HCT116 (cell line): ENCODE data around the gene RCBTB1. TPM values are rescaled to one million over a fixed set of nuclear protein-coding genes. Genes with fewer than 3 reads are reported as not detected.

ENCODE experiments used
- ATAC-seq: fragments of 200-7000 bp; cut with Tn5 transposase; 2 replicates; pipeline ENCODE4 v1.9.1; 2020; ENCODE audit warnings: mild to moderate bottlenecking, moderate library complexity
- BruUV-seq: library from RNA; stranded (reverse); fragments of 400-500 nt; replicated peaks from 2 replicates; lab custom pipeline; 2021; lab: Mats Ljungman, UMichigan
- CTCF ChIA-PET: fragments of 300-600 bp; sonication (Branson Sonifier 250); formaldehyde crosslinking; loops from one replicate; lab custom pipeline; 2021; ENCODE audit warnings: antibody characterized with exemption; lab: Charles Lee
- POLR2A ChIA-PET: fragments of 300-600, 350-600 bp; sonication (Branson Sonifier 250); formaldehyde crosslinking; loops from one replicate; lab custom pipeline; 2021; ENCODE audit warnings: antibody characterized with exemption; lab: Charles Lee
- RAD21 ChIA-PET, 2 experiments: fragments of 300-600 bp; sonication (Branson Sonifier 250); formaldehyde crosslinking; loops; one replicate each; lab custom pipeline; 2023; ENCODE audit warnings: low total read pairs in 2 of 2; ENCODE audit not compliant: uncharacterized antibody in 2 of 2, unreplicated experiment in 2 of 2, low non-redundant PET in 1 of 2; lab: Charles Lee
- DNase-seq: peaks from one replicate; pipeline ENCODE4 v3.0.0-alpha.2; 2010; ENCODE audit warnings: low read depth, low spot score
- H2AFZ ChIP-seq: fragments of 200-600 bp; shearing (Covaris generic), sonication (generic); 2 replicates; pipeline ENCODE4 v1.6.1; 2017; ENCODE audit warnings: low read depth, mixed run types, mixed read lengths, antibody characterized with exemption, low read length; ENCODE audit not compliant: poor library complexity, severe bottlenecking
- H3K27ac ChIP-seq: 2 replicates; pipeline ENCODE4 v1.5.1; 2012; ENCODE audit warnings: low read depth, low read length
- H3K27me3 ChIP-seq: fragments of 200-600 bp; sonication (generic); 2 replicates; pipeline ENCODE4 v1.6.1; 2016; ENCODE audit warnings: mixed run types, low read length, mixed read lengths; ENCODE audit not compliant: insufficient read depth
- H3K36me3 ChIP-seq, 2 experiments: fragments of 200-500 bp in 1 of 2; fragments of 200-600 bp in 1 of 2; sonication (Bioruptor generic) in 1 of 2; sonication (generic) in 1 of 2; 2 replicates each; pipeline versions ENCODE4 v1.5.1 to v1.6.1; 2014 to 2016; ENCODE audit warnings: low read length in 2 of 2, inconsistent platforms in 1 of 2, mixed read lengths in 1 of 2, mixed run types in 1 of 2; ENCODE audit not compliant: insufficient read depth in 2 of 2, control insufficient read depth in 1 of 2
- H3K4me1 ChIP-seq, 2 experiments: fragments of 200-600 bp in 1 of 2; sonication (generic) in 1 of 2; 2 replicates each; pipeline versions ENCODE4 v1.5.1 to v1.6.1; 2012 to 2017; ENCODE audit warnings: low read length in 2 of 2, inconsistent platforms in 1 of 2, mild to moderate bottlenecking in 1 of 2, mixed read lengths in 1 of 2, mixed run types in 1 of 2, moderate library complexity in 1 of 2; ENCODE audit not compliant: insufficient read depth in 2 of 2, control insufficient read depth in 1 of 2
- H3K4me2 ChIP-seq: fragments of 200-600 bp; sonication (generic); 2 replicates; pipeline ENCODE4 v1.6.1; 2017; ENCODE audit warnings: mixed run types, low read length, mixed read lengths
- H3K4me3 ChIP-seq, 2 experiments: fragments of 200-600 bp in 1 of 2; sonication (generic) in 1 of 2; replicated peaks in 1 of 2; 2 replicates each; pipeline ENCODE4 v1.5.1; 2011 to 2016; ENCODE audit warnings: low read length in 2 of 2, control low read depth in 1 of 2, low read depth in 1 of 2, mild to moderate bottlenecking in 1 of 2, mixed read lengths in 1 of 2, mixed run types in 1 of 2
- H3K79me2 ChIP-seq: fragments of 200-600 bp; sonication (generic); 2 replicates; pipeline ENCODE4 v1.6.1; 2017; ENCODE audit warnings: mild to moderate bottlenecking, mixed run types, low read length, moderate library complexity, mixed read lengths; ENCODE audit not compliant: insufficient read depth
- H3K9ac ChIP-seq: fragments of 200-600 bp; sonication (generic); 2 replicates; pipeline ENCODE4 v1.6.1; 2016; ENCODE audit warnings: low read length, mixed read lengths
- H3K9me2 ChIP-seq: fragments of 200-600 bp; sonication (generic), shearing (Covaris generic); 2 replicates; pipeline ENCODE4 v1.6.1; 2017; ENCODE audit warnings: mixed run types, mild to moderate bottlenecking, moderate library complexity; ENCODE audit not compliant: insufficient read depth
- H3K9me3 ChIP-seq, 2 experiments: fragments of 200-500 bp in 1 of 2; fragments of 200-600 bp in 1 of 2; sonication (Bioruptor generic) in 1 of 2; sonication (generic) in 1 of 2; 2 replicates each; pipeline ENCODE4 v1.6.1; 2014 to 2017; ENCODE audit warnings: low read length in 2 of 2, mixed read lengths in 2 of 2, inconsistent platforms in 1 of 2, low read depth in 1 of 2, mild to moderate bottlenecking in 1 of 2, mixed run types in 1 of 2, moderate library complexity in 1 of 2; ENCODE audit not compliant: control insufficient read depth in 1 of 2, insufficient read depth in 1 of 2
- H4K20me1 ChIP-seq: fragments of 200-600 bp; sonication (generic), shearing (Covaris generic); 2 replicates; pipeline ENCODE4 v1.6.1; 2017; ENCODE audit warnings: mixed run types, mild to moderate bottlenecking, moderate library complexity; ENCODE audit not compliant: insufficient read depth
- CBX3 ChIP-seq: IDR thresholded peaks from 2 replicates; pipeline ENCODE4 v1.6.1; 2012; ENCODE audit warnings: low read depth
- CEBPB ChIP-seq: IDR thresholded peaks from 2 replicates; pipeline ENCODE4 v1.6.1; 2012; ENCODE audit warnings: low read depth
- EGR1 ChIP-seq: IDR thresholded peaks from 2 replicates; pipeline ENCODE4 v1.6.1; 2012; ENCODE audit warnings: low read depth
- ELF1 ChIP-seq: IDR thresholded peaks from 2 replicates; pipeline ENCODE4 v1.6.1; 2012; ENCODE audit warnings: low read depth, borderline replicate concordance
- EZH2 ChIP-seq: fragments of 200-600 bp; sonication (generic); IDR thresholded peaks from 2 replicates; pipeline ENCODE4 v1.6.1; 2017; ENCODE audit warnings: antibody characterized with exemption, mixed run types
- FOSL1 ChIP-seq: IDR thresholded peaks from 2 replicates; pipeline ENCODE4 v1.6.1; 2012; ENCODE audit warnings: low read depth
- JUND ChIP-seq: IDR thresholded peaks from 2 replicates; pipeline ENCODE4 v1.6.1; 2012
- POLR2A ChIP-seq: IDR thresholded peaks from 2 replicates; pipeline ENCODE4 v1.7.0; 2011; ENCODE audit warnings: borderline replicate concordance; ENCODE audit not compliant: insufficient read depth, insufficient read length; ENCODE audit errors: extremely low read depth
- POLR2AphosphoS5 ChIP-seq: IDR thresholded peaks from 2 replicates; pipeline ENCODE4 v1.6.1; 2011; ENCODE audit warnings: mild to moderate bottlenecking, low read depth, low read length, moderate library complexity
- SIN3A ChIP-seq: IDR thresholded peaks from 2 replicates; pipeline ENCODE4 v1.6.1; 2012; ENCODE audit warnings: low read depth
- SRF ChIP-seq: IDR thresholded peaks from 2 replicates; pipeline ENCODE4 v1.6.1; 2012; ENCODE audit warnings: low read depth
- YY1 ChIP-seq: IDR thresholded peaks from 2 replicates; pipeline ENCODE4 v1.6.1; 2011; ENCODE audit warnings: low read length, low read depth, moderate library complexity, mild to moderate bottlenecking; ENCODE audit not compliant: insufficient replicate concordance; ENCODE audit errors: extremely low read depth
- ZFX ChIP-seq: fragments of 450-650 bp; IDR thresholded peaks from 2 replicates; pipeline ENCODE4 v1.6.1; 2017
- ZNF274 ChIP-seq: fragments of 200-500 bp; sonication (Bioruptor generic); IDR thresholded peaks from 2 replicates; pipeline ENCODE4 v1.6.1; 2014; ENCODE audit warnings: mild to moderate bottlenecking, low read depth, low read length, inconsistent platforms
- intact Hi-C: fragments of 100-400 bp; cut with micrococcal nuclease; formaldehyde crosslinking; loops from 2 replicates; pipeline ENCODE4 v1.10.0; 2022
- total RNA-seq: library from RNA; stranded (reverse); gene quantifications from one replicate; pipeline ENCODE4 v1.2.1, GENCODE V29; 2021; ENCODE audit not compliant: unreplicated experiment
- TF ChIP-seq, protein P1 (sequence below): IDR thresholded peaks from 2 replicates; pipeline ENCODE4 v1.6.1; 2012
- TF ChIP-seq, protein P2 (sequence below): IDR thresholded peaks from 2 replicates; pipeline ENCODE4 v1.6.1; 2012

Gene RCBTB1
- total RNA-seq, 1 experiment from 2014 or later: 22.2 TPM

DNA sequence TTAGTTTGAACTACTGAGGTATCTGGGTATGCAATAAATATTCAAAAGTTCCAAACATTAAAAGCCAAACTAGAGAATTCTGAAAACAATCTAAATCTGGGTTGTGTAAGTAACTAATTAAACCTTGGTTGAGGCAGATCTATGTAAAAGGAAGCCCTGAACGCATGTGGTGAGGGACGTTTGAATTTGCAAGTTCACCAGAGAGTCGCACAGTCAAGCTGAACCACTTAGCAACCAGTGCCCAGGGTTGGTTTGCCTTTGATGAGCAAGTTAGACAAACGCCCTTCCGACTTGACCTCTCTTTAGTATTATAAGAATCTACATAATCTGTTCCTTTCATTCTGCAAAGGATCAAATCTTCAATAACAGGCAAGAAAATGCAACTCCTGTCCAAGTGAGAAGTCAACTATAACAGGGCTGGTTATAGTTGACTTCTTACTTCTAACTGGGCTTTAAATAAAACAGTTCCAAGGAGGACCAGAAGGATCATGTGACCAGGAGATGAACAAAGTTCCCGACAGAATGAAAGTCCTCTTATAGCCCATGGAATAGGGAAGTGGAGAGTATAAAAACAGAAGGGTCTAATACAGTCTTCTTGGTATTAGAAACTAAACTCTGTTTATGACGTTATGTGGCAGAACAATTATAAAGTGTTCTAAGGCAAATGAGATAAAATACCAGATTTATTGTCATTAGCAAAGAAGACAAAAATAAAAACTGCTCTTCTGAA, 49.0 kb downstream of the RCBTB1 start:
- H2AFZ ChIP-seq: no peak overlapping the region
- peaks cover 0 to 18% of the 10 kb centered on the region in 2 experiments; a peak in 2 of 4 replicates for H3K36me3 ChIP-seq
- RAD21 ChIA-PET: no interaction called here
- H3K27ac ChIP-seq: no peak overlapping the region
- no peaks in the 10 kb centered on the region for H3K79me2 ChIP-seq
- no peak overlapping the region for H3K4me2 ChIP-seq
- H3K9me2 ChIP-seq: no peaks in the 10 kb centered on the region
- BruUV-seq: no TSS peak
- no peaks in the 10 kb centered on the region for H4K20me1 ChIP-seq
- TF ChIP-seq SIN3A (no peak), FOSL1 (no peak), POLR2A (no peak), ELF1 (no peak), SRF (no peak), JUND (no peak), CEBPB (no peak), CBX3 (no peak), EGR1 (no peak), YY1 (no peak), POLR2AphosphoS5 (no peak), ZFX (no peak), ZNF274 (no peak), EZH2 (no peak)
- TF ChIP-seq, protein P1, sequence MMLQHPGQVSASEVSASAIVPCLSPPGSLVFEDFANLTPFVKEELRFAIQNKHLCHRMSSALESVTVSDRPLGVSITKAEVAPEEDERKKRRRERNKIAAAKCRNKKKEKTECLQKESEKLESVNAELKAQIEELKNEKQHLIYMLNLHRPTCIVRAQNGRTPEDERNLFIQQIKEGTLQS: no peak
- TF ChIP-seq, protein P2, sequence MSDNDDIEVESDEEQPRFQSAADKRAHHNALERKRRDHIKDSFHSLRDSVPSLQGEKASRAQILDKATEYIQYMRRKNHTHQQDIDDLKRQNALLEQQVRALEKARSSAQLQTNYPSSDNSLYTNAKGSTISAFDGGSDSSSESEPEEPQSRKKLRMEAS: no peak
- TF ChIP-seq, all 23 proteins: peak for 0
- no peak for ATAC-seq
- intact Hi-C loops: no loop called here
- H3K4me1 ChIP-seq: no peaks in the 10 kb centered on the region
- CTCF ChIA-PET: no interaction called here
- no peak for DNase-seq
- H3K27me3 ChIP-seq: no peaks in the 10 kb centered on the region
- H3K9me3 ChIP-seq: no peaks in the 10 kb centered on the region
- POLR2A ChIA-PET: no interaction called here
- no peak overlapping the region for H3K9ac ChIP-seq
- H3K4me3 ChIP-seq: no peak overlapping the region
